C4-2B (cell line): Measurements from ENCODE around the gene UGT1A7.

Experiments used
- CTCF ChIP-seq: fragments of 450-650 bp; conservative IDR thresholded peaks from 2 replicates; pipeline ENCODE4 v1.5.1; 2017; ENCODE audit warnings: mild to moderate bottlenecking
- ZFX ChIP-seq: fragments of 450-650 bp; IDR thresholded peaks from 2 replicates; pipeline ENCODE4 v1.6.1; 2017

GRCh38 chr2:233810385-233810784 is 128.7 kb downstream of the UGT1A7 start:
- TF ChIP-seq CTCF (no peak), ZFX (no peak)
